NK-92 treated with Interleukin-12 subunit alpha and Interleukin-12 subunit beta, amount 100 ng/mL, for 24 hours (cell line): ENCODE data around the gene SRPK2.
"Not testable (repeated sequence)": the region's sequence is repeated elsewhere in the genome, so short reads cannot be mapped to it uniquely, and the experiment has no call there.

Experiments
- DNase-seq: peaks from one replicate; lab custom pipeline; 2025; lab: John Stamatoyannopoulos, UW

The SRPK2 gene

GRCh38 chr7:105304040-105304895 lies 84.5 kb downstream of the SRPK2 start:
- DNase-seq = no peak

GRCh38 chr7:105300587-105300986 lies 88.1 kb downstream of the SRPK2 start:
- not testable (repeated sequence) for DNase-seq

- no peak for DNase-seq
Measured at GRCh38 chr7:105298439-105298894, 90.3 kb downstream of the SRPK2 start.

GRCh38 chr7:105297985-105298384 lies 90.7 kb downstream of the SRPK2 start:
- no peak for DNase-seq

- DNase-seq = no peak
Measured at GRCh38 chr7:105297309-105297708, 91.4 kb downstream of the SRPK2 start.

GRCh38 chr7:105296491-105296890 lies 92.2 kb downstream of the SRPK2 start:
- no peak for DNase-seq

GRCh38 chr7:105295596-105296352 lies 92.9 kb downstream of the SRPK2 start:
- no peak for DNase-seq

- DNase-seq = not testable (repeated sequence)
Measured at GRCh38 chr7:105294482-105294881, 94.2 kb downstream of the SRPK2 start.

GRCh38 chr7:105289704-105290103 lies 99.0 kb downstream of the SRPK2 start:
- no peak for DNase-seq

GRCh38 chr7:105286441-105286840 lies 102.3 kb downstream of the SRPK2 start:
- DNase-seq = no peak

GRCh38 chr7:105285118-105285874 lies 103.4 kb downstream of the SRPK2 start:
- no peak for DNase-seq

GRCh38 chr7:105284014-105284413 lies 104.7 kb downstream of the SRPK2 start:
- no peak for DNase-seq

GRCh38 chr7:105281966-105282365 lies 106.8 kb downstream of the SRPK2 start:
- no peak for DNase-seq

GRCh38 chr7:105279688-105280007 lies 109.1 kb downstream of the SRPK2 start:
- DNase-seq = no peak

- DNase-seq = no peak
Measured at GRCh38 chr7:105278973-105279687, 109.6 kb downstream of the SRPK2 start.

GRCh38 chr7:105278565-105278964 lies 110.2 kb downstream of the SRPK2 start:
- DNase-seq = no peak

GRCh38 chr7:105277341-105277740 lies 111.4 kb downstream of the SRPK2 start:
- DNase-seq = no peak

- DNase-seq = no peak
Measured at GRCh38 chr7:105270117-105270516, 118.6 kb downstream of the SRPK2 start.

- no peak for DNase-seq
Measured at GRCh38 chr7:105269397-105269796, 119.3 kb downstream of the SRPK2 start.

GRCh38 chr7:105268511-105269392 lies 120.0 kb downstream of the SRPK2 start:
- DNase-seq = no peak

- DNase-seq = no peak
Measured at GRCh38 chr7:105268056-105268455, 120.7 kb downstream of the SRPK2 start.
